ENCODE measurements around the gene ZFR. TPM values are rescaled to one million over a fixed set of nuclear protein-coding genes. Genes with fewer than 3 reads are reported as not detected.

Gene ZFR
- polyA plus RNA-seq, 2 donors, result 21.8 to 21.9 TPM

DNA sequence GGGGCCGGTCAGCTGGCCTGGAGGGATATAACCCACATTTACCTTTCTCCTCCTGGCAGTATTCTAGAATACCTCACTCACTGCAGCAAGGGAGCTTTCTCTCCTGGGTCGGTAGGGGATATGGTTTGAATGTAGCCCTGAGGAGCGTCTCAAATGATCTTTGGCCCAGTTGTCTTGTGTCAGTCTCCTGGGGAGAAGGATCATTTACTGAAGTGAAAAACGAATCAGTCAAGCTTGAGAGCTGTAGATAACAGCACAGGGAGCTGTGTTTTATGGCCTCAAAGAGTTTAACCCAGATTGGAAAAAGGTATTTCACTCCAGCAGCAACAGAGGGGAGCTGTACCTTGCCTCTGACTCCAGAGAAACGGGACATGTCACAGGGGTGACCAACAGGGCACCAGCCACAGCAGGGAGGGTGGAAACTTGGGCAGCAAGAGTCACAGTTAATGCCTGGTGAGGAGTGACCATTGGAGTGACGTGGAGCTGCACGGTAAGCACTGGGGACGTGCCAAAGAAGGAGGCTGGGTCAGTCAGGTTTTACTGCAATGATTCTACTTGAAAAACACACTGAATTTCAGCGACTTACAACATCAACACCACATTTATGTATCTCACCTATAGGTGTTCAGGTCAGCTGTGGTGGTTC, 29.8 kb upstream of the ZFR start:
- Histone ChIP-seq H3K4me3 (ENCODE audit: low read depth in 1 of 2, low read length in 2 of 2) (no peak overlapping the region), H3K27ac (ENCODE audit: low read depth in 2 of 2, low read length in 1 of 2) (no peak overlapping the region), H3K36me3 (ENCODE audit: control insufficient read depth in 2 of 2, insufficient read depth in 2 of 2, low read length in 1 of 2) (no peaks in the 10 kb centered on the region), H3K9me3 (ENCODE audit: control insufficient read depth in 2 of 2, insufficient read depth in 1 of 2, low read depth in 1 of 2, low read length in 1 of 2) (no peaks in the 10 kb centered on the region), H3K27me3 (ENCODE audit: control insufficient read depth in 1 of 2, insufficient read depth in 2 of 2, low read length in 2 of 2) (no peaks in the 10 kb centered on the region), H3K4me1 (ENCODE audit: control insufficient read depth in 2 of 2, insufficient read depth in 2 of 2, low read length in 1 of 2) (no peaks in the 10 kb centered on the region)
- WGBS, 2 donors, result 67 to 75% methylated on average over 9 of the region's 9 CpGs

DNA sequence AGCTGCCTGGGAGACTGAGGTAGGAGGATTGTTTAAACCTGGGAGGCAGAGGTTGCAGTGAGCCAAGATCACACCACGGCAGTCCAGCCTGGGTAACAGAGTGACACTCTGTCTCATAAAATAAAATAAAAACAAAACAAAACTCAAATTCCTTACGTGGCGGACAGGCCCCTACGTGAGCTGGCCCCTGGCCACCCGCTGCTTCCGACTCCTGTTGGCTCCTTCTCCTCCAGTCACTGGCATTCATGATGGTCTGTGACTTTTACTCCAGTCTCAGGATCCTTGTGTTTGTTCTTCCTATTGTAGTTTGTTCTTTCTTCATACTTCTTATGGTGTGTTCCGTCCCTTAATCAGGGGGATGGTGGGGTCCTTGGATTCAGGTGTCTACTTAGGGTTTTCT, 28.5 kb upstream of the ZFR start:
- no peak overlapping the region for H3K27ac ChIP-seq (ENCODE audit: low read depth in 2 of 2, low read length in 1 of 2)
- no peaks in the 10 kb centered on the region for H3K36me3 ChIP-seq (ENCODE audit: control insufficient read depth in 2 of 2, insufficient read depth in 2 of 2, low read length in 1 of 2)
- H3K9me3 ChIP-seq (ENCODE audit: control insufficient read depth in 2 of 2, insufficient read depth in 1 of 2, low read depth in 1 of 2, low read length in 1 of 2), result no peaks in the 10 kb centered on the region
- H3K27me3 ChIP-seq (ENCODE audit: control insufficient read depth in 1 of 2, insufficient read depth in 2 of 2, low read length in 2 of 2), result no peaks in the 10 kb centered on the region
- whole genome bisulfite sequencing, 2 donors, result 85 to 92% methylated on average over 7 of the region's 7 CpGs
- H3K4me1 ChIP-seq (ENCODE audit: control insufficient read depth in 2 of 2, insufficient read depth in 2 of 2, low read length in 1 of 2), result no peaks in the 10 kb centered on the region
- H3K4me3 ChIP-seq (ENCODE audit: low read depth in 1 of 2, low read length in 2 of 2), result no peak overlapping the region

GRCh38 chr5:32471784-32472183, 27.2 kb upstream of the ZFR start:
- WGBS, 2 donors, result 90 to 91% methylated on average over 2 of the region's 2 CpGs
- Histone ChIP-seq H3K27me3 (ENCODE audit: control insufficient read depth in 1 of 2, insufficient read depth in 2 of 2, low read length in 2 of 2) (no peaks in the 10 kb centered on the region), H3K36me3 (ENCODE audit: control insufficient read depth in 2 of 2, insufficient read depth in 2 of 2, low read length in 1 of 2) (no peaks in the 10 kb centered on the region), H3K9me3 (ENCODE audit: control insufficient read depth in 2 of 2, insufficient read depth in 1 of 2, low read depth in 1 of 2, low read length in 1 of 2) (no peaks in the 10 kb centered on the region), H3K4me1 (ENCODE audit: control insufficient read depth in 2 of 2, insufficient read depth in 2 of 2, low read length in 1 of 2) (no peaks in the 10 kb centered on the region), H3K27ac (ENCODE audit: low read depth in 2 of 2, low read length in 1 of 2) (no peak overlapping the region), H3K4me3 (ENCODE audit: low read depth in 1 of 2, low read length in 2 of 2) (no peak overlapping the region)

DNA sequence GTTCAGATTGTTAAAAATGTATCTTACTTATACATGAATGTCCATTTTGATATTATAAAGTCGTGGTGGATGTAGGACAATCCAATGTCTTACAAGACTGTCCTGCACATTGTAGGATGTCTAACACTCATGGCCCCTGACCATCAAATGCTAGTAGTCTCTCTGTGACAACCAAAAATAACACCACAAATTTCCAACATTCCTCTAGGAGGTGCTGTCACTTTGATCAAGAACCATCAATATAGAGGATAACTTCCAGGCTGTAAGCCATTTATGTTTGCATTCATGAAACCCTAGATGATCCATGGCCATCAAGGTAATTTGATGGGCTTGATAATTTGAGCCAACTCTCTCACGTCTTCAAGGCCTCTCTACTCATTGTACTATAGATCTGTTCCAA, 20.5 kb upstream of the ZFR start:
- 81 to 90% methylated on average over 2 of the region's 2 CpGs for WGBS, 2 donors

GRCh38 chr5:32462618-32463017, 18.1 kb upstream of the ZFR start:
- WGBS, 2 donors, result 38 to 68% methylated on average over 1 of the region's 1 CpG
- Histone ChIP-seq H3K36me3 (ENCODE audit: control insufficient read depth in 2 of 2, insufficient read depth in 2 of 2, low read length in 1 of 2) (no peaks in the 10 kb centered on the region), H3K27me3 (ENCODE audit: control insufficient read depth in 1 of 2, insufficient read depth in 2 of 2, low read length in 2 of 2) (no peaks in the 10 kb centered on the region), H3K4me3 (ENCODE audit: low read depth in 1 of 2, low read length in 2 of 2) (no peak overlapping the region), H3K9me3 (ENCODE audit: control insufficient read depth in 2 of 2, insufficient read depth in 1 of 2, low read depth in 1 of 2, low read length in 1 of 2) (no peaks in the 10 kb centered on the region), H3K4me1 (ENCODE audit: control insufficient read depth in 2 of 2, insufficient read depth in 2 of 2, low read length in 1 of 2) (no peaks in the 10 kb centered on the region), H3K27ac (ENCODE audit: low read depth in 2 of 2, low read length in 1 of 2) (no peak overlapping the region)

More for the DNA sequence above, 20.5 kb upstream of the ZFR start:
- Histone ChIP-seq H3K36me3 (ENCODE audit: control insufficient read depth in 2 of 2, insufficient read depth in 2 of 2, low read length in 1 of 2) (no peaks in the 10 kb centered on the region), H3K27ac (ENCODE audit: low read depth in 2 of 2, low read length in 1 of 2) (no peak overlapping the region), H3K27me3 (ENCODE audit: control insufficient read depth in 1 of 2, insufficient read depth in 2 of 2, low read length in 2 of 2) (no peaks in the 10 kb centered on the region), H3K9me3 (ENCODE audit: control insufficient read depth in 2 of 2, insufficient read depth in 1 of 2, low read depth in 1 of 2, low read length in 1 of 2) (no peaks in the 10 kb centered on the region), H3K4me1 (ENCODE audit: control insufficient read depth in 2 of 2, insufficient read depth in 2 of 2, low read length in 1 of 2) (no peaks in the 10 kb centered on the region), H3K4me3 (ENCODE audit: low read depth in 1 of 2, low read length in 2 of 2) (no peak overlapping the region)

GRCh38 chr5:32461441-32462120, 17.0 kb upstream of the ZFR start:
- 87 to 88% methylated on average over 6 of the region's 6 CpGs for WGBS, 2 donors
- H3K9me3 ChIP-seq (ENCODE audit: control insufficient read depth in 2 of 2, insufficient read depth in 1 of 2, low read depth in 1 of 2, low read length in 1 of 2), result no peaks in the 10 kb centered on the region
- H3K4me3 ChIP-seq (ENCODE audit: low read depth in 1 of 2, low read length in 2 of 2), result no peak overlapping the region
- no peaks in the 10 kb centered on the region for H3K27me3 ChIP-seq (ENCODE audit: control insufficient read depth in 1 of 2, insufficient read depth in 2 of 2, low read length in 2 of 2)
- no peaks in the 10 kb centered on the region for H3K36me3 ChIP-seq (ENCODE audit: control insufficient read depth in 2 of 2, insufficient read depth in 2 of 2, low read length in 1 of 2)
- no peak overlapping the region for H3K27ac ChIP-seq (ENCODE audit: low read depth in 2 of 2, low read length in 1 of 2)
- H3K4me1 ChIP-seq (ENCODE audit: control insufficient read depth in 2 of 2, insufficient read depth in 2 of 2, low read length in 1 of 2), result no peaks in the 10 kb centered on the region

DNA sequence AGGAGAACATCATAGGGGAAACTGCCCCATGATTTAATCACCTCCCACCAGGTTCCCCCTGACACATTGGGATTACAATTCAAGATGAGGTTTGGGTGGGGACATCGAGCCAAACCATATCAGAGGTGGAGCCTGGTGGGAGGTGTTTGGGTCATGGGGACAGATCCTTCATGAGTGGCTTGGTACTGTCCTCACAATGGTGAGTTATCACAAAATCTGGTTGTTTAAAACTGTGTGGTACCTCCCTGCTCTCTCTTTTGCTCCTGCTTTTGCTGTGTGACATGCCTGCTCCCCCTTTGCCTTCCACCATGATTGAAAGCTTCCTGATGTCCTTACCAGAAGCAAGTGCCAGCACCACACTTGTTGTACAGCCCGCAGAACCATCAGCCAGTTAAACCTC, 16.2 kb upstream of the ZFR start:
- Histone ChIP-seq H3K27ac (ENCODE audit: low read depth in 2 of 2, low read length in 1 of 2) (no peak overlapping the region), H3K4me3 (ENCODE audit: low read depth in 1 of 2, low read length in 2 of 2) (no peak overlapping the region), H3K36me3 (ENCODE audit: control insufficient read depth in 2 of 2, insufficient read depth in 2 of 2, low read length in 1 of 2) (no peaks in the 10 kb centered on the region), H3K4me1 (ENCODE audit: control insufficient read depth in 2 of 2, insufficient read depth in 2 of 2, low read length in 1 of 2) (no peaks in the 10 kb centered on the region), H3K9me3 (ENCODE audit: control insufficient read depth in 2 of 2, insufficient read depth in 1 of 2, low read depth in 1 of 2, low read length in 1 of 2) (no peaks in the 10 kb centered on the region), H3K27me3 (ENCODE audit: control insufficient read depth in 1 of 2, insufficient read depth in 2 of 2, low read length in 2 of 2) (no peaks in the 10 kb centered on the region)
- 89 to 95% methylated on average over 2 of the region's 2 CpGs for WGBS, 2 donors

- WGBS, 2 donors, result 79 to 84% methylated on average over 5 of the region's 5 CpGs
- Histone ChIP-seq H3K9me3 (ENCODE audit: control insufficient read depth in 2 of 2, insufficient read depth in 1 of 2, low read depth in 1 of 2, low read length in 1 of 2) (no peaks in the 10 kb centered on the region), H3K4me3 (ENCODE audit: low read depth in 1 of 2, low read length in 2 of 2) (no peak overlapping the region), H3K36me3 (ENCODE audit: control insufficient read depth in 2 of 2, insufficient read depth in 2 of 2, low read length in 1 of 2) (no peaks in the 10 kb centered on the region), H3K27me3 (ENCODE audit: control insufficient read depth in 1 of 2, insufficient read depth in 2 of 2, low read length in 2 of 2) (no peaks in the 10 kb centered on the region), H3K4me1 (ENCODE audit: control insufficient read depth in 2 of 2, insufficient read depth in 2 of 2, low read length in 1 of 2) (no peaks in the 10 kb centered on the region), H3K27ac (ENCODE audit: low read depth in 2 of 2, low read length in 1 of 2) (no peak overlapping the region)
Measured at GRCh38 chr5:32458880-32459495, 14.4 kb upstream of the ZFR start.

DNA sequence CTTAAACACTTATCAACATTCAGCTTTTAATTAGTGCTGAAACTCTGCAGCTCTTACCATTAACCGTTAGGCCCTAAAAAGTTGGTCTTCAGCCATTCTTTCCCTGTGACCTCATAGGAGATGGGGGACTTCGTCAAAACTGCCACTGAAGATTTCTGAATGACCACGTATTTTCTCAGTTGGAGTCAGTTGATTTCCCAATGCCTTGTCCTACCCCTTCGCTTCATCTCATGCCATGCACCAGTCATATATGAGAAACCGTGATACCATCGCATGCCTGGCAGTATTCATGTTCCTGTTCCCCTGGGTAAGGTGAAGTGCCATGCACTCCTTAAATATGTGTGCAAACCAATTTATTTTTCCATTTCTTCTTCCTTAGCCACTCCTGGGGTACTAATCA, 10.8 kb upstream of the ZFR start:
- H3K27me3 ChIP-seq (ENCODE audit: control insufficient read depth in 1 of 2, insufficient read depth in 2 of 2, low read length in 2 of 2), result no peaks in the 10 kb centered on the region
- H3K36me3 ChIP-seq (ENCODE audit: control insufficient read depth in 2 of 2, insufficient read depth in 2 of 2, low read length in 1 of 2), result no peaks in the 10 kb centered on the region
- no peaks in the 10 kb centered on the region for H3K4me1 ChIP-seq (ENCODE audit: control insufficient read depth in 2 of 2, insufficient read depth in 2 of 2, low read length in 1 of 2)
- 87 to 95% methylated on average over 6 of the region's 6 CpGs for WGBS, 2 donors
- H3K4me3 ChIP-seq (ENCODE audit: low read depth in 1 of 2, low read length in 2 of 2), result no peak overlapping the region
- no peak overlapping the region for H3K27ac ChIP-seq (ENCODE audit: low read depth in 2 of 2, low read length in 1 of 2)
- H3K9me3 ChIP-seq (ENCODE audit: control insufficient read depth in 2 of 2, insufficient read depth in 1 of 2, low read depth in 1 of 2, low read length in 1 of 2), result no peaks in the 10 kb centered on the region

- Histone ChIP-seq H3K4me3 (ENCODE audit: low read depth in 1 of 2, low read length in 2 of 2) (no peak overlapping the region), H3K27me3 (ENCODE audit: control insufficient read depth in 1 of 2, insufficient read depth in 2 of 2, low read length in 2 of 2) (no peaks in the 10 kb centered on the region), H3K27ac (ENCODE audit: low read depth in 2 of 2, low read length in 1 of 2) (no peak overlapping the region), H3K4me1 (ENCODE audit: control insufficient read depth in 2 of 2, insufficient read depth in 2 of 2, low read length in 1 of 2) (no peaks in the 10 kb centered on the region), H3K9me3 (ENCODE audit: control insufficient read depth in 2 of 2, insufficient read depth in 1 of 2, low read depth in 1 of 2, low read length in 1 of 2) (no peaks in the 10 kb centered on the region), H3K36me3 (ENCODE audit: control insufficient read depth in 2 of 2, insufficient read depth in 2 of 2, low read length in 1 of 2) (no peaks in the 10 kb centered on the region)
- 95% methylated on average over 5 of the region's 5 CpGs for WGBS, 2 donors
Measured at GRCh38 chr5:32454821-32455220, 10.3 kb upstream of the ZFR start.

All from esophagus (tissue), 2 donors.